Measurements from ENCODE around the gene PRRT4.

GRCh38 chr7:128366300-128366699 lies 4.8 kb upstream of the PRRT4 start:
- TF ChIP-seq, protein P1, sequence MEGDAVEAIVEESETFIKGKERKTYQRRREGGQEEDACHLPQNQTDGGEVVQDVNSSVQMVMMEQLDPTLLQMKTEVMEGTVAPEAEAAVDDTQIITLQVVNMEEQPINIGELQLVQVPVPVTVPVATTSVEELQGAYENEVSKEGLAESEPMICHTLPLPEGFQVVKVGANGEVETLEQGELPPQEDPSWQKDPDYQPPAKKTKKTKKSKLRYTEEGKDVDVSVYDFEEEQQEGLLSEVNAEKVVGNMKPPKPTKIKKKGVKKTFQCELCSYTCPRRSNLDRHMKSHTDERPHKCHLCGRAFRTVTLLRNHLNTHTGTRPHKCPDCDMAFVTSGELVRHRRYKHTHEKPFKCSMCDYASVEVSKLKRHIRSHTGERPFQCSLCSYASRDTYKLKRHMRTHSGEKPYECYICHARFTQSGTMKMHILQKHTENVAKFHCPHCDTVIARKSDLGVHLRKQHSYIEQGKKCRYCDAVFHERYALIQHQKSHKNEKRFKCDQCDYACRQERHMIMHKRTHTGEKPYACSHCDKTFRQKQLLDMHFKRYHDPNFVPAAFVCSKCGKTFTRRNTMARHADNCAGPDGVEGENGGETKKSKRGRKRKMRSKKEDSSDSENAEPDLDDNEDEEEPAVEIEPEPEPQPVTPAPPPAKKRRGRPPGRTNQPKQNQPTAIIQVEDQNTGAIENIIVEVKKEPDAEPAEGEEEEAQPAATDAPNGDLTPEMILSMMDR (IDR thresholded peaks at IDR 0.05; ENCODE audit: insufficient read depth, low read length): no peak
- no peak for TF ChIP-seq REST (IDR thresholded peaks at IDR 0.05; ENCODE audit: insufficient replicate concordance, low read depth)
- TF ChIP-seq POLR2AphosphoS5 (IDR thresholded peaks at IDR 0.05; ENCODE audit: low read depth): no peak
- no peak for TF ChIP-seq GABPA (IDR thresholded peaks at IDR 0.05; ENCODE audit: low read depth)
- no peak for TF ChIP-seq SPI1 (IDR thresholded peaks at IDR 0.05; ENCODE audit: borderline replicate concordance, low read depth)
